ENCODE data around the gene GDAP1L1.

DNA sequence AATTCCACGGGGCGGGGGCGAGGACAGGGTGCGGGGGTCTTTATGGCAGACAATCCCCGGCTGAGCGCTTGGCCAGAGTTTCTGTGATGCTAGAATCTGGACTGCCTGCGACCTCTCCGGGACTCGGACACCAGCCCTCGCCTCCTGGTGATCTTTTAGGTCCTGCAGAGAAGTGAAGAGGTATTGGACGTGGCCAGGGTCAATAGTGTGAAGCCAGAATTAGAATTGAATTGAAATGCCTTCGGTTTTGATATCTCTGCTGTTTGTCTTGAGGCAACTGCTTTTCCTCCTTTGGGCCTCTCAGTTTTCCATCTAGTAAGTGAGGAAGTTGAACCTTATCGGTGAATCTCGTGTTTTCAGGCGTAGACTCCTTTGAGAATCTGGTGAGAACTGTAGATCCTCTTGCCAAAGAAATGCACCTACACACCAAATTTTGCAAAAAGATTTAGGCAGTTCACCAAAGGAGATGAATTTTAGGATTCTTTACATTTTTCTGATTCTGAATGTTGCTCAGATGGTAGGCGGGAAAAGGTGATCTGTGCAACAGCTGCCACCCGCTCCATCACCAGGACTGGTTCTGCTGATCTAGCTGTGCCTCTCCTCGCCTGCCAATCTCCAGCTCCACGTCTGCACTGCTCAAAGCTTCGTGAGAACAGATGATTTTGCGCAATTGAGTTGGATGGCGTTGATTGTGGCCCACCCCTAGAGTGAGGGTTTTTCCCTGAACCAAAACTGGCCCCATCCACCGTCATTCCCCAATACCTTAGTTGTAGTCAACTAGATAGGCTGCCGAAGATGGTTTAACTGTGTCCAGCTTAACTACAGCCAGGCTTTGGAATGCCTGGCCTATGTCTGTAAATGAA, 35.7 kb upstream of the GDAP1L1 start:
- TF ChIP-seq CTCF (IDR thresholded peaks at IDR 0.05): no peak
- no peak for TF ChIP-seq ZFX (IDR thresholded peaks at IDR 0.05; ENCODE audit: borderline replicate concordance)

Data from 22Rv1 (cell line).